Thoracic aorta (tissue), 2 donors: ENCODE data around the gene DIP2A. TPM values are rescaled to one million over a fixed set of nuclear protein-coding genes. Genes with fewer than 3 reads are reported as not detected.

Source experiments
- ATAC-seq: fragments of 150-250 bp; one replicate; pipeline ENCODE4 v1.8.0; 2017; ENCODE audit warnings: low read depth; ENCODE audit not compliant: insufficient number of reproducible peaks, low FRiP score
- DNase-seq: peaks from one replicate; pipeline ENCODE4 v3.0.0-alpha.2; 2020; ENCODE audit warnings: low spot score
- H3K27ac ChIP-seq, 2 donors: fragments of 200-600 bp; sonication (generic); 1 replicate in 1 of 2; 2 replicates in 1 of 2; pipeline ENCODE4 v1.5.1; 2016; ENCODE audit warnings: mild to moderate bottlenecking in 2 of 2, moderate library complexity in 2 of 2
- H3K27me3 ChIP-seq: fragments of 200-600 bp; sonication (generic); replicated peaks from 2 replicates; pipeline ENCODE4 v1.6.0; 2016; ENCODE audit warnings: mild to moderate bottlenecking; ENCODE audit not compliant: insufficient read depth
- H3K36me3 ChIP-seq: fragments of 200-600 bp; sonication (generic); one replicate; pipeline ENCODE4 v1.5.1; 2016
- H3K4me1 ChIP-seq, 2 donors: fragments of 200-600 bp; sonication (generic); 1 replicate in 1 of 2; 2 replicates in 1 of 2; pipeline versions ENCODE4 v1.5.1 to v1.6.0; 2016; ENCODE audit warnings: low read depth in 2 of 2, mild to moderate bottlenecking in 1 of 2; ENCODE audit not compliant: control insufficient read depth in 1 of 2
- H3K4me3 ChIP-seq: fragments of 200-600 bp; sonication (generic); 2 replicates; pipeline ENCODE4 v1.5.1; 2016; ENCODE audit warnings: mild to moderate bottlenecking
- H3K9me3 ChIP-seq: fragments of 200-600 bp; sonication (generic); 2 replicates; pipeline ENCODE4 v1.5.1; 2016
- total RNA-seq, 2 donors: library from RNA; depleted of rRNA; stranded (reverse); fragments of >200 nt; gene quantifications; one replicate each; pipeline versions ENCODE4 v1.1.0 to v1.2.3, GENCODE V29; 2016
- TF ChIP-seq, protein P1 (sequence below): fragments of 200-600 bp; sonication (generic); IDR thresholded peaks from one replicate; pipeline ENCODE4 v1.5.1; 2019; ENCODE audit warnings: antibody characterized with exemption

The DIP2A gene
- total RNA-seq, 2 donors from 2014 or later: 47.7 to 58.3 TPM

DNA sequence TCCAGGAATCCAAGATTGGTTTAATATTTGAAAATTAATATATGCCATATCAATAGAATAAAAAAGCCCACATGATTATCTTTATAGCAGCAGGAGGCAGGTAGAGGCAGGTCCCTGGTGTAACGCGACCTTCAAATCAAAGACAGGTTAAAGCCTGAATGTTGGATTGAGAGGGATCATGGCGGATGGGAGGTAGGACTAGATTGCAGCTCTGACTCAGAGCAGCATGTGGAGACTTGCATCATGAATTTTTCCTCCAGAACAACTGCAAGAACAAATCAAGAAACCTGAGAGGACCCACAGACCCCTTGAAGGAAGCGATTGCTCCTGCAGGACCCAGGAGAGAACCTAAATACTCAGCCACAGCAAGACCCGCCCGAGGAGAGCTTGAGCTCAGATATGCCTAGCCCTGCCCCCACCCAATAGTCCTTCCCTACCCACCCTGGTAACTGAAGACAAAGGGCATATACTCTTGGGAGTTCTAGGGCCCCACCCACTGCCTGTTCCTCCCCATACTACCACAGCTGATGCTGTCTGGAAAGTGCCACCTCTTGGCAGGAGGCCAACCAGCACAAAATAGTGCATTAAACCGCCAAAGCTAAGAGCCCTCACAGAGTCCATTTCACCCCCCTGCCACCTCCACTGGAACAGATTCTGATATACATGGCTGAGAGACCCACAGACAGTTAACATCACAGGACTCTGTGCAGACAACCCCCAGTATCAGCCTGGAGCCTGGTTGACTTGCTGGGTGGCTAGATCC is 126.7 kb downstream of the DIP2A start:
- no peak overlapping the region for H3K4me3 ChIP-seq
- H3K9me3 ChIP-seq: peaks cover 23% of the 10 kb centered on the region
- TF ChIP-seq, protein P1, sequence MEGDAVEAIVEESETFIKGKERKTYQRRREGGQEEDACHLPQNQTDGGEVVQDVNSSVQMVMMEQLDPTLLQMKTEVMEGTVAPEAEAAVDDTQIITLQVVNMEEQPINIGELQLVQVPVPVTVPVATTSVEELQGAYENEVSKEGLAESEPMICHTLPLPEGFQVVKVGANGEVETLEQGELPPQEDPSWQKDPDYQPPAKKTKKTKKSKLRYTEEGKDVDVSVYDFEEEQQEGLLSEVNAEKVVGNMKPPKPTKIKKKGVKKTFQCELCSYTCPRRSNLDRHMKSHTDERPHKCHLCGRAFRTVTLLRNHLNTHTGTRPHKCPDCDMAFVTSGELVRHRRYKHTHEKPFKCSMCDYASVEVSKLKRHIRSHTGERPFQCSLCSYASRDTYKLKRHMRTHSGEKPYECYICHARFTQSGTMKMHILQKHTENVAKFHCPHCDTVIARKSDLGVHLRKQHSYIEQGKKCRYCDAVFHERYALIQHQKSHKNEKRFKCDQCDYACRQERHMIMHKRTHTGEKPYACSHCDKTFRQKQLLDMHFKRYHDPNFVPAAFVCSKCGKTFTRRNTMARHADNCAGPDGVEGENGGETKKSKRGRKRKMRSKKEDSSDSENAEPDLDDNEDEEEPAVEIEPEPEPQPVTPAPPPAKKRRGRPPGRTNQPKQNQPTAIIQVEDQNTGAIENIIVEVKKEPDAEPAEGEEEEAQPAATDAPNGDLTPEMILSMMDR: no peak
- no peak for DNase-seq
- no peak overlapping the region for H3K27ac ChIP-seq
- peaks cover 9% of the 10 kb centered on the region for H3K36me3 ChIP-seq
- ATAC-seq: no peak
- no peaks in the 10 kb centered on the region for H3K27me3 ChIP-seq
- no peaks in the 10 kb centered on the region for H3K4me1 ChIP-seq

DNA sequence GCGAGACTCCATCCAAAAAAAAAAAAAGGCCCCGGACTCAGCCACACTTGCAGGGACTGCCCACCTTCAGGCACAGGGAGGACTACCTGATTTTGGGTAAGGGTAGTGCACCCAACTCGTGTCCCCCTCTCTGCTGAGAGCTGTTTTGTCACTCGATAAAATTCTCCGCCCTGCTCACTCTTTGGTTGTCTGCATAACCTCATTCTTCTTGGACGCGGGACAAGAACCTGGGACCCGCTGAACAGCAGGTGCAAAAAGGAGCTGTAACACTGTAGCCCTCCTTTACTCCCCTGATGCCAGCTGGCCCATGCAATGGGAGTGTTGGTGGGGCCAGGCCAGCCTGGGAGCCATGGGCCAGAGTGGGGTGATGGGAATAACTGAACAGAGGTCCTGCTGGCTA is 135.6 kb downstream of the DIP2A start:
- TF ChIP-seq, protein P1: no peak
- ATAC-seq: no peak
- Histone ChIP-seq H3K4me3 (no peak overlapping the region), H3K36me3 (no peaks in the 10 kb centered on the region), H3K27me3 (no peaks in the 10 kb centered on the region), H3K27ac (no peak overlapping the region), H3K4me1 (peaks cover 5 to 9% of the 10 kb centered on the region in 2 donors), H3K9me3 (peaks cover 11% of the 10 kb centered on the region)
- DNase-seq: no peak

DNA sequence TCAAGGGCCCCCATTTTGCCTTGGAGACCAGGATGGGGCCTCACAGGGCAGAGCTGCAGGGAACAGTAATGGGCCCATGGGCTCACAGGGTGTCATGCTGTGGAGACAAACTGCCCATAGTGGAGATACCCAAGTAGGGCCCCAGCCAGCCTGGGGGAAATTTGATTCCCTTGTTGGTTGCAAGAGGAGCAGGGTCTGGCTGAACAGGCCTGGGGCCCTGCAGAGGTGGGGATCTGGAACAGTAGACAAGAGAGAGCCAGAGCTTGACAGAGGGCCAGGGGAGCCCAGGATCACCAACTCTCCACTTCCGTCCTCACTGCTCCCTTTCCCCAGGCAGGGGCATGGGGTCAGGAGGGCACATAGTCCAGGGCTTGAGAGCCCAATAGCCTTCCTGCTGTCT is 137.5 kb downstream of the DIP2A start:
- ATAC-seq (no peak), DNase-seq (no peak)
- H3K4me3 ChIP-seq: no peak overlapping the region
- no peaks in the 10 kb centered on the region for H3K27me3 ChIP-seq
- peaks cover 5 to 15% of the 10 kb centered on the region in 2 donors for H3K4me1 ChIP-seq
- H3K9me3 ChIP-seq: peaks cover 7% of the 10 kb centered on the region
- H3K36me3 ChIP-seq: no peaks in the 10 kb centered on the region
- TF ChIP-seq, protein P1: no peak
- no peak overlapping the region for H3K27ac ChIP-seq

DNA sequence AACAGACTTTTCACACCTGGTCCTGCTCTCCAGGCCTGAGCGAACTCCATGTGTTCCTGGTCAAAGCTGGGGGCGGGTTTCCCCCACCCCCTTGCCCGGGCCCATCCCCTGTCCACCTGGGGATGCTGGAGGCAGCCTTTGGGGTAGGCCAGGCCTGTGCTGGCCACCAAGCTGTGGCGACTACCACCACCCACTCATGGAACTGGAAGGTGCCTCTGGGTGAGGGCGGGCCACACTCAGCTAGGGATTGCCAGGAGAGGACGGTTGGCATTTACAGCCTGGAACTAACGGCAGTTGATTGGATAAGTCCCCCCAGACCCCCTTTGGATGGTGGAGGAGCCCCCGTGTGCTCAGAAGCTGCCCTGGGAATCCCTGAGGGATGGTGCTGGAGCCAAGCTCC is 138.3 kb downstream of the DIP2A start:
- Histone ChIP-seq H3K36me3 (no peaks in the 10 kb centered on the region), H3K27ac (no peak overlapping the region), H3K4me1 (peaks cover 5 to 15% of the 10 kb centered on the region in 2 donors), H3K4me3 (no peak overlapping the region), H3K27me3 (no peaks in the 10 kb centered on the region), H3K9me3 (peaks cover 7% of the 10 kb centered on the region)
- no peak for ATAC-seq
- TF ChIP-seq, protein P1: no peak
- no peak for DNase-seq

DNA sequence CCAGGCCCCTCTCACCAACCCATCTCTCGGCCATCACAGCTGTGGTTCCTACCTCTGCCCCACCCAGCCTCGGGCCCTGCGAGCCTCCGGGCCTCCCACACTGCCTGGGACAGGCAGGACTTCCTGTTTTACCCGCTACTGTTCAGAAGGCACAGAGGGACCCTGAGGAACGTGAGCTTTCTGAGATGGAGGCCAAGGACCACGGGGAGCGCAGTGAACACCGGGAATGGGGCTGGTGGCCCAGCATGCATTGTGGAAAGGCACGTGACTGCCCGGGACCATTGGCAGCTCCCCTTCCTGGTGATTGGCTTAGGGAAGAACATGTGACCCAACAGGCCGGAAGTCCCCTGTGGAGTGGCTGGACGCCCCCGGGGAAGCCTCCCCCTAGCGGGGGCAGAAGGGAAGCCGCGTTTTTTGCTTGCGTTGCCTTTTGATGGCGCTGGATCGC is 139.2 kb downstream of the DIP2A start:
- Histone ChIP-seq H3K9me3 (peaks cover 7% of the 10 kb centered on the region), H3K4me1 (peaks cover 5 to 15% of the 10 kb centered on the region in 2 donors), H3K36me3 (no peaks in the 10 kb centered on the region), H3K27ac (no peak overlapping the region), H3K4me3 (no peak overlapping the region), H3K27me3 (no peaks in the 10 kb centered on the region)
- DNase-seq (no peak), ATAC-seq (no peak)
- TF ChIP-seq, protein P1: no peak
